Smooth muscle cell (in vitro differentiated cells): ENCODE measurements around the gene LRPPRC. TPM values are rescaled to one million over a fixed set of nuclear protein-coding genes. Genes with fewer than 3 reads are reported as not detected.

Source experiments
- DNase-seq: peaks from one replicate; lab custom pipeline; 2025; ENCODE audit not compliant: unreplicated experiment; lab: John Stamatoyannopoulos, UW
- H2AFZ ChIP-seq: fragments of 200-600 bp; sonication (generic); 2 replicates; pipeline ENCODE4 v1.6.0; 2016; ENCODE audit warnings: antibody characterized with exemption, low read depth, mild to moderate bottlenecking
- H3F3A ChIP-seq: fragments of 200-600 bp; sonication (generic); 2 replicates; pipeline ENCODE4 v1.6.0; 2017; ENCODE audit warnings: antibody characterized with exemption, low read depth
- H3K27ac ChIP-seq: fragments of 200-600 bp; sonication (generic); 2 replicates; pipeline ENCODE4 v1.5.1; 2016; ENCODE audit warnings: low read depth, mild to moderate bottlenecking
- H3K27me3 ChIP-seq: fragments of 200-600 bp; sonication (generic); 2 replicates; pipeline ENCODE4 v1.6.1; 2016; ENCODE audit warnings: low read depth, mild to moderate bottlenecking
- H3K36me3 ChIP-seq: fragments of 200-600 bp; sonication (generic); 2 replicates; pipeline ENCODE4 v1.5.1; 2016; ENCODE audit warnings: low read depth
- H3K4me1 ChIP-seq: fragments of 200-600 bp; sonication (generic); 2 replicates; pipeline ENCODE4 v1.5.1; 2016; ENCODE audit warnings: low read depth
- H3K4me2 ChIP-seq: fragments of 200-600 bp; sonication (generic); 2 replicates; pipeline ENCODE4 v1.6.0; 2016; ENCODE audit warnings: mild to moderate bottlenecking
- H3K4me3 ChIP-seq: fragments of 200-600 bp; sonication (generic); 2 replicates; pipeline ENCODE4 v1.5.1; 2016; ENCODE audit warnings: mild to moderate bottlenecking
- H3K79me2 ChIP-seq: fragments of 200-600 bp; sonication (generic); 2 replicates; pipeline ENCODE4 v1.6.0; 2016; ENCODE audit warnings: low read depth, mild to moderate bottlenecking
- H3K9ac ChIP-seq: fragments of 200-600 bp; sonication (generic); 2 replicates; pipeline ENCODE4 v1.6.0; 2016; ENCODE audit warnings: low read depth
- H3K9me3 ChIP-seq: fragments of 200-600 bp; sonication (generic); replicated peaks from 2 replicates; pipeline ENCODE4 v1.5.1; 2016; ENCODE audit warnings: low read depth
- H4K20me1 ChIP-seq: fragments of 200-600 bp; sonication (generic); 2 replicates; pipeline ENCODE4 v1.6.0; 2016; ENCODE audit warnings: low read depth
- WGBS: methylation state at CpG from one replicate; pipeline ENCODE4 v1.1.7; 2016; ENCODE audit warnings: low lambda C conversion rate; 5-methylcytosine and 5-hydroxymethylcytosine counted together
- polyA plus RNA-seq: library from polyadenylated mRNA; unstranded; fragments of >200 nt; fragmentation: Nextera tagmentation; extraction: Ambion mirVana; gene quantifications from 2 replicates; pipeline ENCODE4 v1.2.1, GENCODE V29; 2016
- total RNA-seq: library from RNA; depleted of rRNA; stranded (reverse); fragments of >200 nt; gene quantifications from 2 replicates; pipeline ENCODE4 v1.2.3, GENCODE V29; 2014
- TF ChIP-seq, protein P1 (sequence below): fragments of 200-600 bp; sonication (generic); IDR thresholded peaks from 2 replicates; pipeline ENCODE4 v1.5.1; 2017; ENCODE audit warnings: borderline replicate concordance, mild to moderate bottlenecking, antibody characterized with exemption; ENCODE audit not compliant: insufficient read depth, poor library complexity, severe bottlenecking

The LRPPRC gene
- total RNA-seq (45.6 and 68.4 TPM in 2 replicates), polyA plus RNA-seq (19.9 and 22.4 TPM in 2 replicates)

DNA sequence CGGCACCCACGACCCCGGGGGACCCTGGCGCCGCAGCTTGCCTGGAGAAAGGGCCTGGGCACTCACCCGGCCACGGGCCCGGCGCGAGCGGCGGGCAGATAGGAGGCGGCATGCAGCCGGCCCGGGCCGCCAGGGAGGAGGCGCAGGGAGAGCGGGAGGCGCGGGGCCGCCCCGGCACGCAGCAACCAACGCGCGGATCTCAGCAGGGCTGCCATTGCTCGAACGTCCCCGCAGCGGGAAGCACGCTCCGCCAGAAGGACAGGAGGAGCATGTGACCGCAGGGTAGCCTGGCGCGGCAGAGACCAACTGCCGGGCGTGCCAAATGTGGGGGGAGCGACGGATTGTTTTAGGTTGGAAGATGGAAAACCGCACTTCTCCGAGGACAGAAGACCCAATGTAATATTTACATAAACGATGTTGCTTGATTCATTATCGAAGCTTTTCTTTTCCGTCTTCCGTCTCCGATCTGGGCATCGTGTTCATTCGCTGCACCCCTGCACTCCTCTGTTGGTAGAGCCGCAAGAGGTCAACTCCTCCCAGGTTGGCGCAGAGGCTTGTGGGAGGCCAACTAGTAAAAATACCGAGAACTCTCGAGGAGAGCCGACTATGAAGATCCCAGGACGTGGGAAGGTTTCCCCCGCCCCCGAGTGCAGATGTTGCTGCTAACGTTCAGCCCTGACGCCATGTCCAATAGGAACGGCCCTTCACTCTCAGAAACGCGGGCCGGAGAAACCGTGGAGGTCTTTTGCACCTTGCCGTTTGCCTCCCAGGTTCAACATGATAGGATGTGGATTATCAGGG, at the start of gene LRPPRC:
Gene LRPPRC (minus strand): TSS at position 257 of the 801 bp plus-strand sequence. CDS start 42 bp downstream, at position 215.
- H3K36me3 ChIP-seq: no peaks in the 10 kb centered on the region
- peak within 1 kb of the TSS; percentile 97 for H3K4me2 ChIP-seq
- peak within 1 kb of the TSS; percentile 97 for H2AFZ ChIP-seq
- WGBS: under 1% methylated on average over 51 of the region's 64 CpGs
- no peaks in the 10 kb centered on the region for H3K9me3 ChIP-seq
- H3F3A ChIP-seq: no peaks in the 10 kb centered on the region
- H3K4me1 ChIP-seq: peaks cover 14% of the 10 kb centered on the region
- peak within 1 kb of the TSS; percentile 82 for H3K27ac ChIP-seq
- peak within 1 kb of the TSS; percentile 80 for H3K4me3 ChIP-seq
- TF ChIP-seq, protein P1, sequence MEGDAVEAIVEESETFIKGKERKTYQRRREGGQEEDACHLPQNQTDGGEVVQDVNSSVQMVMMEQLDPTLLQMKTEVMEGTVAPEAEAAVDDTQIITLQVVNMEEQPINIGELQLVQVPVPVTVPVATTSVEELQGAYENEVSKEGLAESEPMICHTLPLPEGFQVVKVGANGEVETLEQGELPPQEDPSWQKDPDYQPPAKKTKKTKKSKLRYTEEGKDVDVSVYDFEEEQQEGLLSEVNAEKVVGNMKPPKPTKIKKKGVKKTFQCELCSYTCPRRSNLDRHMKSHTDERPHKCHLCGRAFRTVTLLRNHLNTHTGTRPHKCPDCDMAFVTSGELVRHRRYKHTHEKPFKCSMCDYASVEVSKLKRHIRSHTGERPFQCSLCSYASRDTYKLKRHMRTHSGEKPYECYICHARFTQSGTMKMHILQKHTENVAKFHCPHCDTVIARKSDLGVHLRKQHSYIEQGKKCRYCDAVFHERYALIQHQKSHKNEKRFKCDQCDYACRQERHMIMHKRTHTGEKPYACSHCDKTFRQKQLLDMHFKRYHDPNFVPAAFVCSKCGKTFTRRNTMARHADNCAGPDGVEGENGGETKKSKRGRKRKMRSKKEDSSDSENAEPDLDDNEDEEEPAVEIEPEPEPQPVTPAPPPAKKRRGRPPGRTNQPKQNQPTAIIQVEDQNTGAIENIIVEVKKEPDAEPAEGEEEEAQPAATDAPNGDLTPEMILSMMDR: no peak
- H3K79me2 ChIP-seq: peaks cover 48% of the 10 kb centered on the region
- H3K27me3 ChIP-seq: no peaks in the 10 kb centered on the region
- peak within 1 kb of the TSS; percentile 91 for H3K9ac ChIP-seq
- peak; percentile 74 for DNase-seq
- peaks cover 42% of the 10 kb centered on the region for H4K20me1 ChIP-seq

DNA sequence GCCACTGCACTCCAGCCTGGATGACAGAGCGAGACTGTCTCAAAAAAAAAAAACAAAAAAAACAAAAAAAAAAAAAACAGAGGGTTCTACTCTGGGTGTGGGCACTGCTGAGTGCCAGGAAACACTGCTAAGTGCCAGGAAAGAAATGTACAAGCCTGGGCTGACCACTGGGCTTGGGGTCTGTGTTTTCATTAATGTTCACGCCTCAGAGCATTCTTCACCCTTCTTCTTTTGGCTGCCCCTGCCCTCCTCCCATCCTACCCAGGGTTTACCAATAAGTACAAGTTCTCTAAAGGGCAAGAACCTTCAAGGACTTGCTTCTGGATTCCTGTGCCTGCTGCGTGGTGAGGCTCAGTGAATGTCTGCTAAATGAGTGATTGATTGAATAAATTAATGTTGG, 49.3 kb upstream of the LRPPRC start:
- Histone ChIP-seq H3K4me1 (no peaks in the 10 kb centered on the region), H3K4me3 (no peak overlapping the region), H3F3A (no peaks in the 10 kb centered on the region), H3K79me2 (no peaks in the 10 kb centered on the region), H3K27me3 (no peaks in the 10 kb centered on the region), H3K36me3 (no peaks in the 10 kb centered on the region), H3K9me3 (no peaks in the 10 kb centered on the region), H2AFZ (no peak overlapping the region), H3K4me2 (no peak overlapping the region), H3K9ac (no peak overlapping the region), H3K27ac (no peak overlapping the region), H4K20me1 (no peaks in the 10 kb centered on the region)
- DNase-seq: no peak
- TF ChIP-seq, protein P1: no peak
- WGBS: 79% methylated on average over 3 of the region's 3 CpGs

DNA sequence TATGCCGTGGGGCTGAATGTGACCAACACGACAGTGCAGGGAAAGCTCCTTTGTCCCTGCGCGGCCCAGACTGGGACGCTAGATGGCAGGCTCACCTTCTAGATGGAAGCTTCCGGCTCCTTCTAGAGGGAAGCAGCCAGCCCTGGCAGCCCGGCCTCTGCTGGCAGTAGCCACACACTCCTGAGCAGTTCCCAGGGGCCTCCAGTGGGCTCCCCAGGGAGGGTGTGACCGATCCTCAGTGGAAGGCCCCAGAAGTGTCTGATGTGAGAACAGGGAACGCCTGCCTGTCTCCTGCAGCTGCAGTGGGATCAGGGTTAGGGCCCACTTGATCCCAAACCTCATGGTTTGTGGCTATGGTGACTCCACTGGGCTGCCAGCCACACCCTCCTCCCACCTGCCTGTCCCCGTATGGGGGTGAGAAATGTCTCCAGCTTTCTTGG, 48.5 kb upstream of the LRPPRC start:
- peak overlapping the region; percentile 57 for H3K4me2 ChIP-seq

More for the DNA sequence above, 48.5 kb upstream of the LRPPRC start:
- Histone ChIP-seq H3K27ac (no peak overlapping the region), H3K4me1 (no peaks in the 10 kb centered on the region), H2AFZ (peak overlapping the region; percentile 84), H3K9ac (no peak overlapping the region), H3K9me3 (no peaks in the 10 kb centered on the region), H3K79me2 (no peaks in the 10 kb centered on the region), H3K4me3 (no peak overlapping the region), H3K36me3 (no peaks in the 10 kb centered on the region), H4K20me1 (no peaks in the 10 kb centered on the region), H3F3A (no peaks in the 10 kb centered on the region), H3K27me3 (no peaks in the 10 kb centered on the region)
- peak; percentile 27 for DNase-seq
- WGBS: 7% methylated on average over 10 of the region's 10 CpGs
- TF ChIP-seq, protein P1: peak; percentile 89
